A549 (cell line): Measurements from ENCODE around the gene SEPTIN1. TPM values are rescaled to one million over a fixed set of nuclear protein-coding genes. Genes with fewer than 3 reads are reported as not detected.

ENCODE experiments used
- ATAC-seq, 2 experiments: fragments of 200-7000 bp in 1 of 2; fragments of >200 bp in 1 of 2; cut with Nextera tagmentation in 1 of 2; cut with Tn5 transposase in 1 of 2; 3 replicates each; pipeline versions ENCODE4 v1.8.0 to v1.9.1; 2018 to 2020; ENCODE audit warnings: mild to moderate bottlenecking in 1 of 2, moderate library complexity in 1 of 2
- CTCF ChIA-PET: fragments of 300-600 bp; sonication (Branson Sonifier 250); formaldehyde crosslinking; extraction: SDS; loops from one replicate; lab custom pipeline; 2021; ENCODE audit warnings: antibody characterized with exemption, inconsistent platforms; lab: Yijun Ruan, JAX
- POLR2A ChIA-PET: fragments of 350-600 bp; formaldehyde crosslinking; extraction: SDS; loops from one replicate; lab custom pipeline; 2021; ENCODE audit warnings: antibody characterized with exemption, inconsistent platforms; lab: Yijun Ruan, JAX
- DNase-seq, 2 experiments: peaks; one replicate each; pipeline versions ENCODE4 v3.0.0 to v3.0.0-alpha.2; 2011 to 2016; ENCODE audit warnings: low read depth in 1 of 2, low spot score in 1 of 2
- FAIRE-seq: peaks from 2 replicates; lab custom pipeline; 2011; peaks lifted over from hg19 to GRCh38; lab: Jason Lieb, UNC
- H3K27ac ChIP-seq, 2 experiments: fragments of >200 bp; sonication (Bioruptor Twin); formaldehyde crosslinking; 3 replicates each; pipeline ENCODE4 v1.5.1; 2016 to 2017
- H3K4me1 ChIP-seq: fragments of >200 bp; sonication (Bioruptor Twin); formaldehyde crosslinking; 3 replicates; pipeline ENCODE4 v1.6.1; 2016
- H3K4me2 ChIP-seq: fragments of >200 bp; sonication (Bioruptor Twin); formaldehyde crosslinking; 3 replicates; pipeline ENCODE4 v1.6.1; 2016
- H3K4me3 ChIP-seq: fragments of >200 bp; sonication (Bioruptor Twin); formaldehyde crosslinking; 3 replicates; pipeline ENCODE4 v1.5.1; 2016
- H3K9me3 ChIP-seq: fragments of >200 bp; sonication (Bioruptor Twin); formaldehyde crosslinking; 3 replicates; pipeline ENCODE4 v1.6.1; 2016
- CBX2 ChIP-seq: fragments of 200-600 bp; sonication (generic); IDR thresholded peaks from 2 replicates; pipeline ENCODE4 v1.6.1; 2016; ENCODE audit warnings: low read depth, mild to moderate bottlenecking, borderline replicate concordance
- CHD4 ChIP-seq: fragments of 200-600 bp; sonication (generic); IDR thresholded peaks from 2 replicates; pipeline ENCODE4 v1.6.1; 2016; ENCODE audit warnings: antibody characterized with exemption, mild to moderate bottlenecking, borderline replicate concordance
- EHMT2 ChIP-seq: fragments of 200-600 bp; sonication (generic); IDR thresholded peaks from 2 replicates; pipeline ENCODE4 v1.6.1; 2016; ENCODE audit warnings: antibody characterized with exemption, low read depth, mild to moderate bottlenecking, moderate library complexity
- EP300 ChIP-seq, 2 experiments: fragments of >200 bp; sonication (Bioruptor Twin); formaldehyde crosslinking; IDR thresholded peaks; 2 replicates in 1 of 2; 3 replicates in 1 of 2; pipeline ENCODE4 v1.6.1; 2016 to 2017
- ESRRA ChIP-seq: fragments of 150-350 bp; IDR thresholded peaks from 2 replicates; pipeline ENCODE4 v1.6.1; 2014; ENCODE audit warnings: mild to moderate bottlenecking, low read length, borderline replicate concordance
- FOSL2 ChIP-seq, 2 experiments: fragments of 450-650 bp in 1 of 2; fragments of >200 bp in 1 of 2; sonication (Bioruptor Twin) in 1 of 2; formaldehyde crosslinking; IDR thresholded peaks; 2 replicates each; pipeline versions ENCODE4 v1.5.0 to v1.6.1; 2016 to 2020; ENCODE audit warnings: mild to moderate bottlenecking in 1 of 2, moderate library complexity in 1 of 2
- HEYL ChIP-seq: fragments of 250-450 bp; sonication (Bioruptor Pico); IDR thresholded peaks from 2 replicates; pipeline ENCODE4 v1.8.0; 2021; ENCODE audit warnings: mild to moderate bottlenecking, moderate library complexity
- JUN ChIP-seq, 2 experiments: fragments of >200 bp; sonication (Bioruptor Twin); formaldehyde crosslinking; IDR thresholded peaks; 2 replicates in 1 of 2; 3 replicates in 1 of 2; pipeline ENCODE4 v1.6.1; 2016 to 2017
- KDM1A ChIP-seq: fragments of 200-600 bp; sonication (generic); IDR thresholded peaks from 2 replicates; pipeline ENCODE4 v1.6.1; 2016; ENCODE audit warnings: low read depth, mild to moderate bottlenecking
- NR3C1 ChIP-seq: fragments of >200 bp; sonication (Bioruptor Twin); formaldehyde crosslinking; IDR thresholded peaks from 3 replicates; pipeline ENCODE4 v1.6.1; 2017
- PHF8 ChIP-seq: fragments of 200-600 bp; sonication (generic); IDR thresholded peaks from 2 replicates; pipeline ENCODE4 v1.6.1; 2016; ENCODE audit warnings: low read depth, mild to moderate bottlenecking, antibody characterized with exemption, moderate library complexity, borderline replicate concordance
- POLR2AphosphoS2 ChIP-seq: conservative IDR thresholded peaks from 2 replicates; pipeline ENCODE4 v1.6.1; 2012; ENCODE audit warnings: low read length, improper control_type of control experiment, inconsistent platforms
- RARB ChIP-seq: fragments of 250-450 bp; sonication (Bioruptor Pico); IDR thresholded peaks from 2 replicates; pipeline ENCODE4 v1.8.0; 2021; ENCODE audit warnings: mild to moderate bottlenecking, moderate library complexity
- RNF2 ChIP-seq: fragments of 200-600 bp; sonication (generic); IDR thresholded peaks from 2 replicates; pipeline ENCODE4 v1.6.1; 2016; ENCODE audit warnings: low read depth, mild to moderate bottlenecking, antibody characterized with exemption, moderate library complexity, borderline replicate concordance
- SREBF2 ChIP-seq: fragments of 450-650 bp; IDR thresholded peaks from 2 replicates; pipeline ENCODE4 v1.6.1; 2014; ENCODE audit warnings: mild to moderate bottlenecking, moderate library complexity
- TFCP2L1 ChIP-seq: fragments of 250-450 bp; sonication (Bioruptor Pico); IDR thresholded peaks from 2 replicates; pipeline ENCODE4 v1.5.0; 2021; ENCODE audit warnings: mild to moderate bottlenecking
- ZC3H11A ChIP-seq: fragments of 450-650 bp; IDR thresholded peaks from 2 replicates; pipeline ENCODE4 v1.6.1; 2014; ENCODE audit warnings: antibody characterized with exemption, mild to moderate bottlenecking
- ZNF302 ChIP-seq: fragments of 250-450 bp; sonication (Bioruptor Pico); IDR thresholded peaks from 2 replicates; pipeline ENCODE4 v1.9.0; 2021; ENCODE audit warnings: inconsistent platforms, mild to moderate bottlenecking, moderate library complexity
- ZSCAN20 ChIP-seq: fragments of 250-450 bp; sonication (Bioruptor Pico); IDR thresholded peaks from 2 replicates; pipeline ENCODE4 v1.8.0; 2022; ENCODE audit warnings: mild to moderate bottlenecking, moderate library complexity
- WGBS: methylation state at CpG from one replicate; pipeline ENCODE4 v1.1.6; 2017; ENCODE audit errors: missing lambda C conversion rate; 5-methylcytosine and 5-hydroxymethylcytosine counted together
- polyA plus RNA-seq, 4 experiments: library from polyadenylated mRNA; depleted of rRNA in 3 of 4; stranded (reverse); fragments of >200 nt; fragmentation: RNase III in 1 of 4; extraction: RNeasy Plus Mini Kit Qiagen cat#74134 plus additional on column Dnase treatment in 1 of 4; gene quantifications; 2 replicates in 3 of 4; 3 replicates in 1 of 4; pipeline ENCODE4 v1.2.3, GENCODE V29; 2011 to 2017
- TF ChIP-seq, protein P1 (sequence below): fragments of 250-450 bp; sonication (Bioruptor Pico); IDR thresholded peaks from 2 replicates; pipeline ENCODE4 v1.5.0; 2021; ENCODE audit warnings: mild to moderate bottlenecking, moderate library complexity, borderline replicate concordance
- TF ChIP-seq, protein P2 (sequence below): IDR thresholded peaks from 2 replicates; pipeline ENCODE4 v1.6.1; 2012
- TF ChIP-seq, protein P3 (sequence below): fragments of 250-450 bp; sonication (Bioruptor Pico); IDR thresholded peaks from 2 replicates; pipeline ENCODE4 v1.5.0; 2020; ENCODE audit warnings: low read depth, mild to moderate bottlenecking, moderate library complexity
- TF ChIP-seq, protein P4 (sequence below): fragments of >200 bp; sonication (Bioruptor Twin); formaldehyde crosslinking; IDR thresholded peaks from 3 replicates; pipeline ENCODE4 v1.5.1; 2016

The SEPTIN1 gene
- polyA plus RNA-seq, 2 of the 4 experiments (the other 2 are of a cell fraction): 0.17 to 0.65 TPM

DNA sequence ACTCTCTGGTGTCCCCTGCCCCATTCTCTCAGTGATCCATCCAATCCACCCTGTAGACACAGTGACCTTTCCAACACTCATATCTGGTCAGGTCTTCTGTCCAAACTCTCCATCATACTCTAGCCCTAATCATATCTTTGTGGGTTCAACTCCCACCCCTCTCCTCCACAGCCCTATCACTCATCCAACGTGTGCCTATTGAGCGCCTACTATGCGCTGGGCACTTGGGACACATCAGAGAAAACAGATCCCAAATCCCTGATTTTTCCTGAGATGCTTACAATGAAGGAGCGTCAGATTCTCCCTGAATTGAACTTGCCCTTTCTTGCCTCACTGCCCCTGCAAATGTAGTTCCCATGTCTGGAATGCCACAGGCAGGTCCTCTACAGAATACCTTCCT lies 45.7 kb upstream of the SEPTIN1 start (continued):
- TF ChIP-seq, protein P1, sequence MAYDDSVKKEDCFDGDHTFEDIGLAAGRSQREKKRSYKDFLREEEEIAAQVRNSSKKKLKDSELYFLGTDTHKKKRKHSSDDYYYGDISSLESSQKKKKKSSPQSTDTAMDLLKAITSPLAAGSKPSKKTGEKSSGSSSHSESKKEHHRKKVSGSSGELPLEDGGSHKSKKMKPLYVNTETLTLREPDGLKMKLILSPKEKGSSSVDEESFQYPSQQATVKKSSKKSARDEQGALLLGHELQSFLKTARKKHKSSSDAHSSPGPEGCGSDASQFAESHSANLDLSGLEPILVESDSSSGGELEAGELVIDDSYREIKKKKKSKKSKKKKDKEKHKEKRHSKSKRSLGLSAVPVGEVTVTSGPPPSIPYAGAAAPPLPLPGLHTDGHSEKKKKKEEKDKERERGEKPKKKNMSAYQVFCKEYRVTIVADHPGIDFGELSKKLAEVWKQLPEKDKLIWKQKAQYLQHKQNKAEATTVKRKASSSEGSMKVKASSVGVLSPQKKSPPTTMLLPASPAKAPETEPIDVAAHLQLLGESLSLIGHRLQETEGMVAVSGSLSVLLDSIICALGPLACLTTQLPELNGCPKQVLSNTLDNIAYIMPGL: no peak
- no peak for TF ChIP-seq RNF2
- TF ChIP-seq PHF8: no peak
- TF ChIP-seq, protein P2, sequence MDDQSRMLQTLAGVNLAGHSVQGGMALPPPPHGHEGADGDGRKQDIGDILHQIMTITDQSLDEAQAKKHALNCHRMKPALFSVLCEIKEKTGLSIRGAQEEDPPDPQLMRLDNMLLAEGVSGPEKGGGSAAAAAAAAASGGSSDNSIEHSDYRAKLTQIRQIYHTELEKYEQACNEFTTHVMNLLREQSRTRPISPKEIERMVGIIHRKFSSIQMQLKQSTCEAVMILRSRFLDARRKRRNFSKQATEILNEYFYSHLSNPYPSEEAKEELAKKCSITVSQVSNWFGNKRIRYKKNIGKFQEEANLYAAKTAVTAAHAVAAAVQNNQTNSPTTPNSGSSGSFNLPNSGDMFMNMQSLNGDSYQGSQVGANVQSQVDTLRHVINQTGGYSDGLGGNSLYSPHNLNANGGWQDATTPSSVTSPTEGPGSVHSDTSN: no peak
- TF ChIP-seq, all 56 proteins: peak for 0

DNA sequence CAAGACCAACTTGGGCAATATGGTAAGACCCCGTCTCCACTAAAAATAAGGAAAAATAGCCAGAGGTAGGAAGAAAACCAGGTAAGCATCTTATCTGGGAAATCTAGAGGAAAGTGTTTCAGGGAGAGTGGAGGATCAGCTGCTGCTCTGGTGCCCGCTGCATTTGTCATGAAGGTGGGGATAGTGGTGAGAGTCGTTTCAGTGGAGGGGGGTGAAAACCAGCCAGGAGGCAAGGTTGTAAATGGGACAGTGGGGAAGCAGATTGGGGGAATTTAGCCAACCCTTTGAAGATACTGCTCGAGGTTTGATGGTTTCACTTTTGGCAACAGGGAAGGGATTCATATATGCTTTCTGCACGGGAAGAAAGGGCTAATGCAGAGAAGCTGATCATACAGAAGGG lies 38.6 kb upstream of the SEPTIN1 start:
- DNase-seq (no peak), FAIRE-seq (no peak), ATAC-seq (no peak)
- POLR2A ChIA-PET: no interaction called here
- Histone ChIP-seq H3K4me2 (no peak overlapping the region), H3K4me1 (peaks cover 11% of the 10 kb centered on the region; the same call in 2 of the 3 replicates), H3K4me3 (no peak overlapping the region), H3K9me3 (no peaks in the 10 kb centered on the region), H3K27ac (no peak overlapping the region)
- WGBS: 84% methylated on average over 5 of the region's 5 CpGs
- TF ChIP-seq CBX2 (no peak), EP300 (IDR thresholded peaks at IDR 0.05) (no peak), ESRRA (no peak), EHMT2 (no peak), ZC3H11A (no peak), HEYL (CRISPR knock-in tag) (no peak), ZSCAN20 (CRISPR knock-in tag) (no peak), POLR2AphosphoS2 (no peak), KDM1A (no peak), SREBF2 (no peak), JUN (IDR thresholded peaks at IDR 0.05) (no peak), CHD4 (no peak), RARB (no peak)
- CTCF ChIA-PET: interaction anchor here (0.9 to 5.3 kb wide), 6 partner anchors 11 to 210 kb away, joined by 3 to 68 read pairs (median 4); partner anchors contain the start of genes DCTPP1 and ZNF48

DNA sequence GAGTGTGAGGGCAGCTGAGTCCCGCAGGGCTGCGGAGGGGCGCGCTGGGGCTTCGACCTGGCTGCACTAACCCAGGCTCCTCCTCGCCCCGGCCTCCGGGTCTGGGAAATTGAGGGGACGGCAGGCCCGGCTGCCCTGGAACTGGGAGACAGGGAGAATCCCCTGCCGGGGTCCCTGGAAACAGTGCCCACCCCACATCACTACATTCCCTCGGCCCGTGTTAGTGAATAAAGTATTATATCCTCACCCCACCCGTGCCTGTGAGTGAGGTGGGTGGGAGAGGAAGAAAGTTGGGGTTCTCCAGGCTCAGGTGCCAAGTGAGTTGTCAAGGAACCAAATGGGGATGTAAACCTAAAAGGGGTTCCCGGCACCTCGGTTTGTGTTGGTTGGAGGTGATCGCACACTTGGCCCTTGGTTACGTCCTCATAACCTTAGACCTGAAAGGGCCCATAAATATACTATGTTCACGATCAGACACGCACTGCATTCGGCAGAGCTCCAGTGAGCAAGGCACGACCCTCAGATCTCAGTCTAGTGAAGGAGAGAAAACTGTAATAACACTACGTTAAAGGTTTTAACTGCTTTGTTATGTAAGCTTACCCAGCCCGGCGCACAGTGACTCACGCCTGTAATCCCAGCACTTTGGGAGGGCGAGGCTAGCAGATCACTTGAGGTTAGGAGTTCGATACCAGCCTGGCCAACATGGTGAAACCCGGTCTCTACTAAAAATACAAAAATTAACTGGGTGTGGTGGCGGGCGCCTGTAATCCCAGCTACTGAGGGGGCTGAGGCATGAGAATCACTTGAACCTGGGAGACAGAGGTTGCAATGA lies 36.2 kb upstream of the SEPTIN1 start:
- FAIRE-seq (no peak), DNase-seq (peak in 1 of 2 experiments; percentile 36), ATAC-seq (peak; percentile 1 to 7; a peak in 2 of 6 replicates)
- H3K4me1 ChIP-seq: peaks cover 12% of the 10 kb centered on the region; the same call in 2 of the 3 replicates
- peak overlapping the region; percentile 85 for H3K4me2 ChIP-seq
- no peaks in the 10 kb centered on the region for H3K9me3 ChIP-seq
- peak overlapping the region; percentile 66 for H3K4me3 ChIP-seq
- ChIA-PET CTCF (interaction anchor here (0.5 to 5.3 kb wide), 16 partner anchors 8 to 383 kb away, joined by 3 to 68 read pairs (median 4); partner anchors contain the start of genes DCTPP1, ZNF48 and ZNF771), POLR2A (interaction anchor here (0.6 to 1.9 kb wide), 15 partner anchors 9 to 353 kb away, joined by 3 to 23 read pairs (median 4); partner anchors contain the start of genes ALDOA, CD2BP2, DCTPP1 and TBX6)
- 68% methylated on average over 27 of the region's 31 CpGs for WGBS
- 0 out of 2 replicates have a peak, but pooled peaks have one; percentile 5 for TF ChIP-seq RNF2
- TF ChIP-seq POLR2AphosphoS2: no peak
- TF ChIP-seq NR3C1: no peak
- no peak for TF ChIP-seq FOSL2 (IDR thresholded peaks at IDR 0.05)
- no peak for TF ChIP-seq FOSL2 (CRISPR knock-in tag; IDR thresholded peaks at IDR 0.05)
- TF ChIP-seq ZNF302 (CRISPR knock-in tag): no peak
- TF ChIP-seq, protein P3, sequence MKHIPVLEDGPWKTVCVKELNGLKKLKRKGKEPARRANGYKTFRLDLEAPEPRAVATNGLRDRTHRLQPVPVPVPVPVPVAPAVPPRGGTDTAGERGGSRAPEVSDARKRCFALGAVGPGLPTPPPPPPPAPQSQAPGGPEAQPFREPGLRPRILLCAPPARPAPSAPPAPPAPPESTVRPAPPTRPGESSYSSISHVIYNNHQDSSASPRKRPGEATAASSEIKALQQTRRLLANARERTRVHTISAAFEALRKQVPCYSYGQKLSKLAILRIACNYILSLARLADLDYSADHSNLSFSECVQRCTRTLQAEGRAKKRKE (CRISPR knock-in tag): no peak
- TF ChIP-seq ZC3H11A: no peak
- TF ChIP-seq, protein P4, sequence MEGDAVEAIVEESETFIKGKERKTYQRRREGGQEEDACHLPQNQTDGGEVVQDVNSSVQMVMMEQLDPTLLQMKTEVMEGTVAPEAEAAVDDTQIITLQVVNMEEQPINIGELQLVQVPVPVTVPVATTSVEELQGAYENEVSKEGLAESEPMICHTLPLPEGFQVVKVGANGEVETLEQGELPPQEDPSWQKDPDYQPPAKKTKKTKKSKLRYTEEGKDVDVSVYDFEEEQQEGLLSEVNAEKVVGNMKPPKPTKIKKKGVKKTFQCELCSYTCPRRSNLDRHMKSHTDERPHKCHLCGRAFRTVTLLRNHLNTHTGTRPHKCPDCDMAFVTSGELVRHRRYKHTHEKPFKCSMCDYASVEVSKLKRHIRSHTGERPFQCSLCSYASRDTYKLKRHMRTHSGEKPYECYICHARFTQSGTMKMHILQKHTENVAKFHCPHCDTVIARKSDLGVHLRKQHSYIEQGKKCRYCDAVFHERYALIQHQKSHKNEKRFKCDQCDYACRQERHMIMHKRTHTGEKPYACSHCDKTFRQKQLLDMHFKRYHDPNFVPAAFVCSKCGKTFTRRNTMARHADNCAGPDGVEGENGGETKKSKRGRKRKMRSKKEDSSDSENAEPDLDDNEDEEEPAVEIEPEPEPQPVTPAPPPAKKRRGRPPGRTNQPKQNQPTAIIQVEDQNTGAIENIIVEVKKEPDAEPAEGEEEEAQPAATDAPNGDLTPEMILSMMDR: 0 out of 3 replicates have a peak, but pooled peaks have one; percentile 3
- TF ChIP-seq SREBF2: no peak
- TF ChIP-seq TFCP2L1 (CRISPR knock-in tag): 0 out of 2 replicates have a peak, but pooled peaks have one; percentile 24
- no peak for TF ChIP-seq ESRRA
- peak overlapping the region; percentile 89 to 91 for H3K27ac ChIP-seq
